ENCODE measurements around the gene MGP.

MGP gene

DNA sequence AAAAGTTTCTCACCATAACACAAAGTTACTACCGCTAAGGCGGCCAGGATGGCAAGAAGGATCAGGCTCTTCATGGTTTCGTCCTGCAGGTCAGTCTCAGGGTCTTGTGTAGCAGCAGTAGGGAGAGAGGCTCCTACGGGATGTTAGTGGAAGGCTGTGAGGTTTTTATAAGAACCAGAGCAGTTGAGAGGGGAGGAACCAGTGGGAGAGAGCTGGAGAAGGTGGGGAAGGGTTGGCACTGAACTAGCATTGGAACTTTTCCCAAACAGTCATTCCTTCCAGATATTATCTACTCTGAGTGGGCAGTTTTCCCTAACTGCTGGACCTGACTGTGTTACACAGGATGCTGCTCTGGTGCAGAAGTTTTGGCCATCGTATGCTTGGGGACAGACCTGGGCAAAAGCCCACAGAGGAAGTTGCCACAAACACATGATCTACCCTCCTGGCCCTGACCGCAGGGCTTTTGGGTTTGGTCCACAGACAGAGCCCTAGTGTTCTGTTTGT lies at the start of gene MGP:
Gene MGP (minus strand): TSS at position 137 of the 504 bp plus-strand sequence. CDS start 63 bp downstream, at position 74.
- Histone ChIP-seq H3K9ac (ENCODE audit: low read length) (peak within 1 kb of the TSS; percentile 36), H3K9me3 (ENCODE audit: control insufficient read depth, low read length) (no peaks in the 10 kb centered on the region), H3K4me3 (ENCODE audit: low read length) (peak within 1 kb of the TSS; percentile 3), H3K27me3 (ENCODE audit: control insufficient read depth, insufficient read depth, low read length) (no peaks in the 10 kb centered on the region), H3K36me3 (ENCODE audit: control insufficient read depth, insufficient read depth, low read length) (no peaks in the 10 kb centered on the region), H3K4me1 (ENCODE audit: control insufficient read depth, insufficient read depth, low read length) (peaks cover 4% of the 10 kb centered on the region)

DNA sequence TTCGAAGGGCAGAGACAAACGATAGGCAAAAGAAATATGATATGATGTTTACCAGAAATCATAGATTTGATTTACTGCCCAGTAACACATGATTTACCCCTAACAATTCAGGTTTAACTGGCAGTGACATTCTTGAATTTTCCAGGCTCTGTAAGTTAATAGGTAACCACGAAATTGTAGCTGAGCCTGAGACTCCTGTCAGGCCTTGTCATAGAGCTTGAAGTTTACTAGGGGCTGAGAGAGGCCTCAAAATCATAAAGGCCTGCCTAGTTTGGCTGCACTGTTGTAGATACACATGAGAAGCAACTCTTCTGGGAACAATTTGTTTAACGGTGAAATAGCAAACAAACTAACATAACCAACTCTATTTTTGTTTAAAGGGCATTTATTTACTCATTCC lies 49.4 kb upstream of the MGP start:
- H3K27me3 ChIP-seq (ENCODE audit: control insufficient read depth, insufficient read depth, low read length) = no peaks in the 10 kb centered on the region
- no peak overlapping the region for H3K9ac ChIP-seq (ENCODE audit: low read length)
- H3K36me3 ChIP-seq (ENCODE audit: control insufficient read depth, insufficient read depth, low read length) = no peaks in the 10 kb centered on the region
- no peak overlapping the region for H3K4me3 ChIP-seq (ENCODE audit: low read length)
- peaks cover 4% of the 10 kb centered on the region for H3K4me1 ChIP-seq (ENCODE audit: control insufficient read depth, insufficient read depth, low read length)
- H3K9me3 ChIP-seq (ENCODE audit: control insufficient read depth, low read length) = no peaks in the 10 kb centered on the region

DNA sequence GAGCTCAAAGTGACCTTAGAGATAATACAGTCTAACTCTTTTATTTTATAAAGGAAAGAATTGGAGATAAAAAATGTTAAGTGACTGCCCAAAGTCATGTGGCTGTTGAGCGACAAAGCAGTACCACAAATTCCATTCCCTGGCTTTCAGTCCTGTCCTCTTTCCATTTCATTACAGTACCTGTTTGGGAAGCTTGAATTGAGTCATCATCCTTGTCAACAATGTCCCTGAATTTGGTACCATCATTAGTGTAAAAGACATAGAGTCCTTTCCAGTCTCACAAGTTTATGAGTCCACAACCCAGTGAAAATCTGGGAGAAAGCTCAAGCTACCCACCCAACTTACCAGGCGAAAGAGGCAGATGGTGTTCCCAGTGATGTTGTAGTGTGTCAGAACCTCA lies 48.9 kb upstream of the MGP start:
- Histone ChIP-seq H3K9me3 (ENCODE audit: control insufficient read depth, low read length) (no peaks in the 10 kb centered on the region), H3K4me3 (ENCODE audit: low read length) (no peak overlapping the region), H3K36me3 (ENCODE audit: control insufficient read depth, insufficient read depth, low read length) (no peaks in the 10 kb centered on the region), H3K9ac (ENCODE audit: low read length) (no peak overlapping the region), H3K4me1 (ENCODE audit: control insufficient read depth, insufficient read depth, low read length) (peaks cover 4% of the 10 kb centered on the region), H3K27me3 (ENCODE audit: control insufficient read depth, insufficient read depth, low read length) (no peaks in the 10 kb centered on the region)

DNA sequence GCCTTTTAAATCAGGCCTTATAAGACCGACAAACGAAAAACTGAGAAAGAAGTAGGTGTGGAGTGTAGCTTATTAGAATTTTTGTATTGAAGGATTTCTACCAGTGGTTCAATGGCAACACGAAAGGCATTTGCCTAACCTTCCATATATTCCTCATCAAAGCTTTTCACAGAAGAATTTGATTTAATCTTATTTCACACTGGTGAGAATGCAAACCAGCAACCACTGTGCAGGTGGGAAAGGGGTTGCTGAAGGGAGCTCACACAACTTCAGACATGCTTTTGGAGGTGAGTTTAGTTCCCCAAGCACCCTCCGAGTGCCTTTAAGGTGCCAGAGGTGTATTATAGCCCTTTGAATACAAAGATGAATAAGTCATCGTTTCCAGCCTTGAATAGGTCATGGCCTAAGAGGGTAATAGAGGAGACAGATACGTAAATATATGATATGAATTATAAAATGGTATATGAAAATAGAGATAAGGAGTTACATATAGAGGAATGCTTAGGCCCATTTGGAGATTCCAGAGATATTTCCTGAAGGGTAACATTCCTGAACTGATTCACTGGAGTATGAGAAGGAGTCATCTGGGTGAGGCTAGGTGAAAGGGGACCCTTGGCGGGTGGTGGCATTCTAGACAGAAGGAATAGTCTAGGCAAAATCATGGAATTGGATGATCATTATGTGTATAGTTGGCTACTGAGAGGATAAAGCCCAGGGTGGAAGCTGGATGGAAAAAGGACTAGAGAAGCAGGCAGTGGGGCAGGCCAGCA lies 46.3 kb upstream of the MGP start:
- no peaks in the 10 kb centered on the region for H3K27me3 ChIP-seq (ENCODE audit: control insufficient read depth, insufficient read depth, low read length)
- no peak overlapping the region for H3K4me3 ChIP-seq (ENCODE audit: low read length)
- H3K9ac ChIP-seq (ENCODE audit: low read length) = no peak overlapping the region

DNA sequence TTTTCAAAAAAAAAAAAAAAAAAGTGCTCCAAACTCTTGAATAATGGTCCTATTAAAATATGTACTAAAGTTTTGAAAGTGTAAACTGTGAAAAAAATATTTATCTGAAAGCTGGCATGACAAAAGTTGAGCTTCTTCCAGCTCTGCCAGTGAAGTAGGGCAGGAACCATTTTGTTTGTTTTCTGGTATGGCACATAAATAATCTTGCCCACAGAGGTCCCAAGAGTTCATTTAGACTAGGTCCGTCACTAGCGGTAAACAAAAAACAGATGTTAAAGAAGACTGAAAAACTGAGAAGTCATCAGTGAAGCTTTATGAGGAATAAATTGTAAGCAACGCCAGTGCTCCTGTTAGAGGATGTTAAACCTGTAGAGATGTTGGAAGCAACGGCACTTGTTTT lies 45.7 kb upstream of the MGP start:
- H3K36me3 ChIP-seq (ENCODE audit: control insufficient read depth, insufficient read depth, low read length) = no peaks in the 10 kb centered on the region
- no peak overlapping the region for H3K4me3 ChIP-seq (ENCODE audit: low read length)
- no peak overlapping the region for H3K9ac ChIP-seq (ENCODE audit: low read length)
- no peaks in the 10 kb centered on the region for H3K27me3 ChIP-seq (ENCODE audit: control insufficient read depth, insufficient read depth, low read length)
- H3K9me3 ChIP-seq (ENCODE audit: control insufficient read depth, low read length) = no peaks in the 10 kb centered on the region
- H3K4me1 ChIP-seq (ENCODE audit: control insufficient read depth, insufficient read depth, low read length) = peaks cover 4% of the 10 kb centered on the region

More for the DNA sequence above, 46.3 kb upstream of the MGP start:
- H3K9me3 ChIP-seq (ENCODE audit: control insufficient read depth, low read length) = no peaks in the 10 kb centered on the region
- H3K4me1 ChIP-seq (ENCODE audit: control insufficient read depth, insufficient read depth, low read length) = peaks cover 4% of the 10 kb centered on the region
- no peaks in the 10 kb centered on the region for H3K36me3 ChIP-seq (ENCODE audit: control insufficient read depth, insufficient read depth, low read length)

DNA sequence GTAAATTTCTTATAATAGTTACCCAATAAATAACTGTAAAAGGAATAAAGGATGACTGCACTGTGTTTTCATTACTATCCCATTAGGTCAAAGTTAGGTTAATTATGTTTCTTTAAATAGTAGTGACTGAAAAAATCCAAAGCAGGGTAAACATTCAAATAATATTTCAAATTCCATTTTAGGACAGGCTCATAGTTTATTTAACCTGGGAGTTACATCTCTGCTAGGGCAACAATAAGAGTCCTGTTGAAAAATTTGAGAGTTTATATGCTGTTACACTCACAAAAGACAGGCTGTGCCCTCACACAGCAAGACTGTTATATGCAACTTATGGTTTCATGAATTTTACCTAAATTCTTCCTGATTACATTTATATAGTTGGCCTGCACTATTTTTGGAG lies 44.6 kb upstream of the MGP start:
- Histone ChIP-seq H3K27me3 (ENCODE audit: control insufficient read depth, insufficient read depth, low read length) (no peaks in the 10 kb centered on the region), H3K4me3 (ENCODE audit: low read length) (no peak overlapping the region), H3K4me1 (ENCODE audit: control insufficient read depth, insufficient read depth, low read length) (peaks cover 4% of the 10 kb centered on the region), H3K9ac (ENCODE audit: low read length) (no peak overlapping the region), H3K36me3 (ENCODE audit: control insufficient read depth, insufficient read depth, low read length) (no peaks in the 10 kb centered on the region), H3K9me3 (ENCODE audit: control insufficient read depth, low read length) (no peaks in the 10 kb centered on the region)

DNA sequence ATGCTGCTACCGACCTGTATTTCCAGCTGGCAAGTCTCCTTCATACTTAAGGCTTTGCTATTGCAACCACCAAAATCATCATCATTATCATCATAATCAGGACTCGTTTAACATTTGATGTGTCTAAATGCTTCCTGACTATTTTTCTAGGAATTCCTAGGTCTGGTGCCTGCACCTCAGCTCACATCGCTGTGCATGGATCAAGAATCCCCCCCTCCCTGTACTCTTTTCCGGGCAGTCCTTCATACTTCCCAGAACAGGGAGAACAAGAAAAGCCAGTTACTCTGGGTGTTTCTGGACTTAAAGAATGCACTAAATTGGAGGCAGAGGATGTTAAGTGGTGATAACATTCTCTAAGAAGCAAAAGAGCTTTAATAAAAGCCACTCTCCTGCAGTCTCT lies 43.3 kb upstream of the MGP start:
- Histone ChIP-seq H3K4me3 (ENCODE audit: low read length) (no peak overlapping the region), H3K4me1 (ENCODE audit: control insufficient read depth, insufficient read depth, low read length) (peaks cover 4% of the 10 kb centered on the region), H3K9me3 (ENCODE audit: control insufficient read depth, low read length) (no peaks in the 10 kb centered on the region), H3K36me3 (ENCODE audit: control insufficient read depth, insufficient read depth, low read length) (no peaks in the 10 kb centered on the region), H3K27me3 (ENCODE audit: control insufficient read depth, insufficient read depth, low read length) (no peaks in the 10 kb centered on the region), H3K9ac (ENCODE audit: low read length) (no peak overlapping the region)

DNA sequence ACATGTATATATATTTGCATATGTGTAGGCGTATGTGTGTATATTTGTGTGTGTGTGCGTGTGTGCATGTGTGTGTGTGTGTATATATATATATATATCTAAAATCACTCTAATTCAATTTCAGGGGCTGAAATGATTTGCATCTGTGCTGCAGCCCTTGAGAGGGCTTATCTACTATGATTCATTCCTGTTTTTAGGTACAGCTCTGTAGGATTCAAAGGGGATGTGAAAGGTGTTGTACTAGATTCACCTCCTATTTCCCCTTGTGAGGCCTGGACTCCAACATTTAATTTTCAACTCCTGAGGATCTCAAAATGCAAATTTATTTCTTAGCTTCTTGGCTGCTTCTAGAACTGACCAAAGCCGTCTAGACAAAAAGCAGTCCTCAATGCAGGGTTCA lies 41.6 kb upstream of the MGP start:
- peaks cover 4% of the 10 kb centered on the region for H3K4me1 ChIP-seq (ENCODE audit: control insufficient read depth, insufficient read depth, low read length)

DNA sequence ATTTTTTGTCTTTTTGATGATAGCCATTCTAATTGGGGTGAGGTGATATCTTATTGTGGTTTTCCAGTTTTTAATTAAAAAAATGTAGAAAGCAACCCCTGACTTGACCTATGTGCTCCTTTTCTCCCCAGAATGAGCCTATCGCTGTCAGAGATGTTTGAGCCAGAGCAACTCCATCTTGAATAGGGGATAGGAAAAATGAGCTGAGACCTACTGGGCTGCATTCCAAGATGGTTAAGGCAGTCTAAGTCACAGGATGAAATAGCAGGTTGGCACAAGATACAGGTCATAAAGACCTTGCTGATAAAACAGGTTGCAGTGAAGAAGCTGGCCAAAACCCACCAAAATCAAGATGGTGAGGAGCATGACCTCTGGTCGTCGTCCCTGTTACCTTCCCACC lies 38.9 kb upstream of the MGP start:
- Histone ChIP-seq H3K9ac (ENCODE audit: low read length) (no peak overlapping the region), H3K4me1 (ENCODE audit: control insufficient read depth, insufficient read depth, low read length) (no peaks in the 10 kb centered on the region), H3K36me3 (ENCODE audit: control insufficient read depth, insufficient read depth, low read length) (no peaks in the 10 kb centered on the region), H3K4me3 (ENCODE audit: low read length) (no peak overlapping the region), H3K9me3 (ENCODE audit: control insufficient read depth, low read length) (no peaks in the 10 kb centered on the region), H3K27me3 (ENCODE audit: control insufficient read depth, insufficient read depth, low read length) (no peaks in the 10 kb centered on the region)

More for the DNA sequence above, 41.6 kb upstream of the MGP start:
- Histone ChIP-seq H3K27me3 (ENCODE audit: control insufficient read depth, insufficient read depth, low read length) (no peaks in the 10 kb centered on the region), H3K9me3 (ENCODE audit: control insufficient read depth, low read length) (no peaks in the 10 kb centered on the region), H3K36me3 (ENCODE audit: control insufficient read depth, insufficient read depth, low read length) (no peaks in the 10 kb centered on the region), H3K4me3 (ENCODE audit: low read length) (no peak overlapping the region), H3K9ac (ENCODE audit: low read length) (no peak overlapping the region)

DNA sequence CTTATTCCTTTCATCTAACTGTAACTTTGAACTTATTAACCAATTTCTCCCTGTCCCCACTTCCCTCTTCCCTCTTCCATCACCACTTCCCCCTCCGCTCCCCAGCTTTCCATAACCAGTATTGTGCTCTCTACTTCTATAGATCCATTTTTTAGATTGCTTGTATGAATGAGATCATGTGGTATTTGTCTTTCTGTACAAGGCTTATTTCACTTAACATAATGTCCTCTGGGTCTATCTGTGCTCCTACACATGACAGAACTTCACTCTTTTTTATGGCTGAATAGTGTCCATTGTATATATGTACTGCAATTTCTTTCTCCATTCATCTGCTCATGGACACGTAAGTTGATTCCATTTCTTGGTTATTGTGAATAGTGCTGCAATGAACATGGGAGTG lies 38.3 kb upstream of the MGP start:
- H3K27me3 ChIP-seq (ENCODE audit: control insufficient read depth, insufficient read depth, low read length) = no peaks in the 10 kb centered on the region
- no peak overlapping the region for H3K9ac ChIP-seq (ENCODE audit: low read length)
- no peaks in the 10 kb centered on the region for H3K36me3 ChIP-seq (ENCODE audit: control insufficient read depth, insufficient read depth, low read length)
- H3K9me3 ChIP-seq (ENCODE audit: control insufficient read depth, low read length) = no peaks in the 10 kb centered on the region
- H3K4me1 ChIP-seq (ENCODE audit: control insufficient read depth, insufficient read depth, low read length) = no peaks in the 10 kb centered on the region
- H3K4me3 ChIP-seq (ENCODE audit: low read length) = no peak overlapping the region

DNA sequence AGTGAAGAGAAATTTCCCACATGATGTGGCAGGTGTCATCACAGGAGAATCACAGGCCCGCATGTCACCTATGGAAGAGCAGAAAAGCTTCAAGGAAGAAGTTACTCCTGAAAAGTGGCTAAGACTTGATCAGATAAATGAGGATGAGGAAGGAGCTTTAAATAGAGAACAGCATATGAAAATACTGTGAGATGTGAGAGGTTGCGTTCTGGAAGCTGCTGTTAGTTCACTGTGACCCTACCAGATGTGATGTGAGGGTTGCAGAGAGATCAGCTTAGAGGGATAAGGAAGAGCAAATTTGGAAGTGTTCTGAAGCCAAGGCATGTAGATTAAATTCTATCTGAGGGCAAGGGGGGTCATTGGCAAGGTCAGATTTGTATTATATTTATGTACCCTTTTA lies 35.6 kb upstream of the MGP start:
- Histone ChIP-seq H3K9me3 (ENCODE audit: control insufficient read depth, low read length) (no peaks in the 10 kb centered on the region), H3K36me3 (ENCODE audit: control insufficient read depth, insufficient read depth, low read length) (no peaks in the 10 kb centered on the region), H3K4me3 (ENCODE audit: low read length) (no peak overlapping the region), H3K9ac (ENCODE audit: low read length) (no peak overlapping the region), H3K4me1 (ENCODE audit: control insufficient read depth, insufficient read depth, low read length) (no peaks in the 10 kb centered on the region), H3K27me3 (ENCODE audit: control insufficient read depth, insufficient read depth, low read length) (no peaks in the 10 kb centered on the region)

DNA sequence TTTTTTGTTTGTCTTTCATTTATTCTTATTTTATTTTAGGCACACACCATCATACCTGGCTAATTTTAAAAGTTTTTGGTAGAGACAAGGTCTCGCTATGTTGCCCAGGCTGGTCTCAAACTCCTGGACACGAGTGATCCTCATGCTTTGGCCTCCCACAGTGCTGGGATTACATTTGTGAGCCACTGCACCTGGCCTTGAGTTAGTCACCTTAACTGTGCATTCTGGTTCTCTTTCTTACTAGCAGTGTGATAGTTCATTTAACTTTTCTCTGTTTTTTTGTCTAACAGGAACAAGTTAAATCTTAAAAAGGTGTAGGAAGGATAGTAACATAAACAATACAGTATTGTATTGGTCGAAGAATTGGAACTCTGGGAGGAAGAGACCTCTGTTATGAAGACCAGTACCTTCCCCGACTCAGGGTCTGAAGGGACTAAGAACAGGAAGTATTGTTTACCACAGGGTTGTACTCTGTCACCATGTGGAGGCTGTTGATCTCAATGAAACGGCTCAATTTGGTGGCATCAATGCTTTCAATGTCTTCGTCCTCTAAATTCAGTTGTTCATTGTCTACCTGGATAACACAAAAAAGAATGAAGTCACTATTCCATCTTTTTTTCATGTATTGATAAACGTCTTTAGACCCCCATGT lies 34.9 kb upstream of the MGP start:
- Histone ChIP-seq H3K27me3 (ENCODE audit: control insufficient read depth, insufficient read depth, low read length) (no peaks in the 10 kb centered on the region), H3K4me1 (ENCODE audit: control insufficient read depth, insufficient read depth, low read length) (no peaks in the 10 kb centered on the region), H3K4me3 (ENCODE audit: low read length) (no peak overlapping the region), H3K9me3 (ENCODE audit: control insufficient read depth, low read length) (no peaks in the 10 kb centered on the region), H3K36me3 (ENCODE audit: control insufficient read depth, insufficient read depth, low read length) (no peaks in the 10 kb centered on the region), H3K9ac (ENCODE audit: low read length) (no peak overlapping the region)
